Brain microvascular endothelial cell (primary cell): ENCODE measurements around the gene MACROD1.

Experiments
- DNase-seq: peaks from one replicate; pipeline ENCODE4 v3.0.0-alpha.2; 2020
- H3K27ac ChIP-seq: fragments of 250-450 bp; sonication (Bioruptor Pico); 2 replicates; pipeline ENCODE4 v1.5.1; 2020; ENCODE audit warnings: mild to moderate bottlenecking, moderate library complexity
- H3K27me3 ChIP-seq: fragments of 250-450 bp; sonication (Bioruptor Pico); replicated peaks from 2 replicates; pipeline ENCODE4 v1.5.1; 2020; ENCODE audit warnings: mild to moderate bottlenecking
- H3K36me3 ChIP-seq: fragments of 250-450 bp; sonication (Bioruptor Pico); replicated peaks from 2 replicates; pipeline ENCODE4 v1.5.1; 2020; ENCODE audit warnings: mild to moderate bottlenecking
- H3K4me3 ChIP-seq: 2 replicates; pipeline ENCODE4 v1.5.1; 2011; ENCODE audit warnings: low read depth, mild to moderate bottlenecking, control low read depth, low read length, moderate library complexity
- CTCF ChIP-seq: IDR thresholded peaks from 2 replicates; pipeline ENCODE4 v1.5.1; 2011; ENCODE audit warnings: low read depth, mild to moderate bottlenecking, moderate library complexity, low read length, control low read depth, inconsistent platforms; ENCODE audit errors: missing control alignments
- in situ Hi-C: cut with HindIII; loops from 2 replicates; pipeline ENCODE4 v1.10.0; 2017; ENCODE audit warnings: low sequenced_read_pairs, low pct_ligation_motif_present

The MACROD1 gene

GRCh38 chr11:63997801-63998337, 168.0 kb downstream of the MACROD1 start:
- H3K4me3 ChIP-seq, result no peak overlapping the region
- TF ChIP-seq CTCF, result no peak
- H3K27me3 ChIP-seq, result no peaks in the 10 kb centered on the region
- in situ Hi-C loops, result no loop called here
- no peak for DNase-seq
- H3K27ac ChIP-seq, result no peak overlapping the region
- peaks cover 33% of the 10 kb centered on the region for H3K36me3 ChIP-seq

DNA sequence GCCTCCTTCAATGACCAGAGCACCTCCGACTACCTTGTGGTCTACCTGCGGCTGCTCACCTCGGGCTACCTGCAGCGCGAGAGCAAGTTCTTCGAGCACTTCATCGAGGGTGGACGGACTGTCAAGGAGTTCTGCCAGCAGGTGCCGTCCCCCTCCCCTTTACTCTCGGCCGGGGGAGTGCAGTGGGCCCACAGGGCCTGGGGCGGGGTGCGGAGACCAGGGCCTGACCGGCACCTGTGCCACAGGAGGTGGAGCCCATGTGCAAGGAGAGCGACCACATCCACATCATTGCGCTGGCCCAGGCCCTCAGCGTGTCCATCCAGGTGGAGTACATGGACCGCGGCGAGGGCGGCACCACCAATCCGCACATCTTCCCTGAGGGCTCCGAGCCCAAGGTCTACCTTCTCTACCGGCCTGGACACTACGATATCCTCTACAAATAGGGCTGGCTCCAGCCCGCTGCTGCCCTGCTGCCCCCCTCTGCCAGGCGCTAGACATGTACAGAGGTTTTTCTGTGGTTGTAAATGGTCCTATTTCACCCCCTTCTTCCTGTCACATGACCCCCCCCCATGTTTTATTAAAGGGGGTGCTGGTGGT, 168.7 kb downstream of the MACROD1 start:
- Histone ChIP-seq H3K4me3 (no peak overlapping the region), H3K27ac (no peak overlapping the region), H3K36me3 (peaks cover 33% of the 10 kb centered on the region), H3K27me3 (no peaks in the 10 kb centered on the region)
- no peak for DNase-seq
- no peak for TF ChIP-seq CTCF
- in situ Hi-C loops, result no loop called here

DNA sequence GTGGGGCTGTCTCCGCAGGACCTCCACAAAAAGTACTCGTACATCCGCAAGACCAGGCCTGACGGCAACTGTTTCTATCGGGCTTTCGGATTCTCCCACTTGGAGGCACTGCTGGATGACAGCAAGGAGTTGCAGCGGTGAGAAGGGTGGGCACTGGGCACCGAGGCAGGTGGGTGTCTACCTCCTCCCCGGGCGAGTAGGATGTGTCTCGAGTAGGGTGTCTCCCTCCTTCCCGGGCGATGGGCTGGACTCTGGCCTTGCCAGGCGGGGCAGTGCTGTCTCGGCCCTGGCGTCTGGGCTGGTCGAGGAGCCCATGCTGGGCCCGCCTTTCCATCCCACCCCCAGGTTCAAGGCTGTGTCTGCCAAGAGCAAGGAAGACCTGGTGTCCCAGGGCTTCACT, 169.4 kb downstream of the MACROD1 start:
- peaks cover 36% of the 10 kb centered on the region for H3K36me3 ChIP-seq
- in situ Hi-C loops, result no loop called here
- H3K27me3 ChIP-seq, result no peaks in the 10 kb centered on the region
- TF ChIP-seq CTCF, result no peak
- DNase-seq, result no peak
- H3K27ac ChIP-seq, result no peak overlapping the region
- no peak overlapping the region for H3K4me3 ChIP-seq

- Histone ChIP-seq H3K36me3 (peaks cover 46% of the 10 kb centered on the region), H3K4me3 (no peak overlapping the region), H3K27ac (no peak overlapping the region), H3K27me3 (no peaks in the 10 kb centered on the region)
- in situ Hi-C loops, result no loop called here
- no peak for TF ChIP-seq CTCF
- DNase-seq, result no peak
Observed at GRCh38 chr11:63993993-63994392, 171.9 kb downstream of the MACROD1 start.

DNA sequence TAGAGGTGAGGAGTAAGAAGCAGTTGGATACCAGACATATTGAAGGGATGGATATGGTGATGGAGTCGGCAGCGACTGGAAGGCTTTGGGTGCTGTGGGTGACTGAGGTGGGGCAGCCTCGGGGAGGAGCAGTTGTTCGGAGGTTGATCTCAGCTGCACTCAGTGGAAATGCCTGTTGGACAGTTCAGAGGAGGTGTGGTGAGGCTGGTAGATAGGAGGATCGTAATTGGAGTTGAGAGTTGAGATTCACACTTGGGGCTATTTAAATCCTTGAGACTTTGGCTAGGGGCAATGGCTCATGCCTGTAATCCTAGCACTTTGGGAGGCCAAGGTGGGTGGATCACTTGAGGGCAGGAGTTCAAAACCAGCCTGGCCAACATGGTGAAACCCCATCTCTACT, 172.8 kb downstream of the MACROD1 start:
- H3K36me3 ChIP-seq, result peaks cover 49% of the 10 kb centered on the region
- TF ChIP-seq CTCF, result no peak
- no peaks in the 10 kb centered on the region for H3K27me3 ChIP-seq
- H3K27ac ChIP-seq, result no peak overlapping the region
- H3K4me3 ChIP-seq, result no peak overlapping the region
- no peak for DNase-seq
- in situ Hi-C loops, result no loop called here

DNA sequence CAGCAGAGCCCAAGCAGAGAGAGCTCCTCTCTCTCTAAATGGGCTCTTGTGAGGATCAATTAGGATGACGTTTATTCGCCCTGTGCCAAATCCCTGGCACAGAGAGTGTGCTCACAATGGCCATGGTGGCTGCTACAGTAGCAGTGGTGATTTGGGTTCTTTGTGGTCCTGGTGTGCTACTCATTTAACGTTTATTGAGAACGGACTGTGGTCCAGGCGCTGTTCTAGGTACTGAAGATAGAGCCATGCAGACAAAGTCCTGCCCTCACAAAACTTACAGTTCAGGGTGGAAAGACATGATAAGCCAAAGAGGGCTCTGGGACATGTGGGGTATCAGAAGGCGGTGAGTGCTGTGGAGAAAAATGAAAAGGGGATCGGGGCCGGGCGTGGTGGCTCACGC, 174.4 kb downstream of the MACROD1 start:
- in situ Hi-C loops, result no loop called here
- no peak overlapping the region for H3K4me3 ChIP-seq
- H3K27ac ChIP-seq, result no peak overlapping the region
- no peak for DNase-seq
- no peaks in the 10 kb centered on the region for H3K27me3 ChIP-seq
- no peak for TF ChIP-seq CTCF
- H3K36me3 ChIP-seq, result peaks cover 34% of the 10 kb centered on the region
